ENCODE results near the gene C1QTNF12.
"Not testable (repeated sequence)": the region's sequence is repeated elsewhere in the genome, so short reads cannot be mapped to it uniquely, and the experiment has no call there.

The C1QTNF12 gene

DNA sequence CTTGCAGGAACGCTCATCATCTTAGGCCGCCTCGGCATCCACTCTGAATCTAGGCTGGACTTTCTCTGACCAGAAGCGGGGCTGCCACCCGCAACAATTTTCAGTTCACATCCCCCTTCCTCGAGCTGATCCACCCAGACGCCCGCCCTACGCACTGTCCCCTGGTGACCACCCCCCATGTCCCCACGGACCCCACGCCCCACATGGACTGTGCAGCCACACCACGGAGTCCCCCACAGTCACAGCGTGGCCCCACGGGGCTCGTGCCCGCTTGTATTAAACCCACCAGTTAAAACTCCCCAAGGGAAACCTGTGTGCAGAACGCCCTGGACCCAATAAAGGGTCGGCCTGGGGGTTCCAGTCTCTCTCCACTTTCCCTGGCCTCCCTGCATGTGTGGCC lies 13.0 kb upstream of the C1QTNF12 start:
- no peak for DNase-seq (ENCODE audit: low read depth in 2 of 2)

DNA sequence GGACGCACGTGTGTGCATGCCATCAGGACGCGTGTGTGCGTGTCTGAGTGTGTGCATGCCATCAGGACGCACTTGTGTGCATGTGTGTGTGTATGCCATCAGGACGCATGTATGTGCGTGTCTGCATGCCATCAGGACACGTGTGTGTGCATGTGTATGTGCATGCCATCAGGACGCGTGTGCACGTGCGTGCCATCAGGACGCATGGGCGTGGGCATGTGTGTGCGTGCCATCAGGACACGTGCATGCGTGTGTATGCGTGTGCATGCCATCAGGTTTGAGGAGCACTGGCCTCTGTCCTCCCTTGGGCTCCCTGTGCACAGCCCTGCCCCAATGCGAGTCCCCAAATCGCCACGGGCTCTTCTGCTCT lies 12.6 kb upstream of the C1QTNF12 start:
- no peak for DNase-seq (ENCODE audit: low read depth in 2 of 2)

DNA sequence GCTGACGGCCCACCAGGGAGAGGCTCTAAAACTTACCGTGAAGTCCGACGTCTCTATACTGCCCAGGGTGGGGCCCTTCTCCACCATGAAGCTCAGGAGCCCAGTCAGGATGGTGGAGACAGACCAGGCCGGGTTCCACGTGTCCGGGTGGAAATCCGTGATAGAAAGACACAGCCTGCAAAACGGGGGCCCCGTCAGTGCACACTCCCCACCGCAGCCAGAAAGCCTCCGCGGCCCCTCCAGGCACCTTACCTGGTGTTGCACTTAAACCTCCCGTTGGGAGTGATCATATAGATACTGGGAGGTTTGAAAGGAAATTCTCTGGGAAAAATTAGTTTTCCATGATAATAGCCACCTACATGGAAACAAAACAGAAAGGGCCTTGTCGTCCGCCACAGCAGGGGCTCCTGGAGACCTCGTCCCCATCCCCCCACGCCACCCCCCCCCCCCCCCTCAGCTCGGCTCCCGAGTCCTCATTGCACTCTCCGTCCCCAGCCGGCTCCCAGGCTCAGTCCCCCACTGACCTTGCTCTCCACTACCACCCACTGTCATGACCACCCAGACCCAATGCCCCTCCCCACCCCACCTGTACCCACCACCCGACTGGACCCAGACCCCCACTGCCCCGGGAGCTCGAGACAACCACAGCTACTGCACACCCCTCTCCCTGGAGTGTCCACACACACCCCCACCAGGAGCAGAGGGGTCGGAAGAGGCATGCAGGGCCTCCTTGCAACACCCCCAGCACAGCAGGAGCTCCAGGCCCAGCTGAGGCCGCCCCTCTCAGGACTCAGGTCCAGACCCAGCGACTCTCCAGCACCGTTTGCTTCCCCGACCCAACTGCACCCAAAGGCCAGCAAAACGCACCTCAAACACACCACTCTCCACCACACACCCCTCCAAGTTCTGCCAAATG lies 10.7 kb upstream of the C1QTNF12 start:
- no peak for DNase-seq (ENCODE audit: low read depth in 2 of 2)

DNA sequence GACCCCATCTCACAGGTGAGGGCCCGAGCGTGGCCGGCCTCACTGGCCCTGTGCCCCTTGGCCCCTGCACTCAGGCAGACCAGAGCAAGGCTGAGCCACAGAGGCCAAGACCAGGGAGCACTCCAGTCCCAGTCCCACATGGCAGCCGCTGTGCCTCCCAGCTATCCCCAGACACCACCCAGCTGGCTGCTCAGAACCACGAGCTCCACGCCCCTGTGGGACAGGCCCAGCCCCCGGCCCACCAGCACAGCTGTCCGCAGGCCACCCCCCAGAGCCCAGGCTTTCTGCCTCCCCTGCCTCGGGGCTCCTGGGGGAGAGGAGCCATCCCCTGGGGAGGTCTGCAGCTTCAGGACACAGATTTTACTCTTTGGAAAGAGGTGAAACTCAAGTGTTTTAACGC lies 9.1 kb upstream of the C1QTNF12 start:
- no peak for DNase-seq (ENCODE audit: low read depth in 2 of 2)

DNA sequence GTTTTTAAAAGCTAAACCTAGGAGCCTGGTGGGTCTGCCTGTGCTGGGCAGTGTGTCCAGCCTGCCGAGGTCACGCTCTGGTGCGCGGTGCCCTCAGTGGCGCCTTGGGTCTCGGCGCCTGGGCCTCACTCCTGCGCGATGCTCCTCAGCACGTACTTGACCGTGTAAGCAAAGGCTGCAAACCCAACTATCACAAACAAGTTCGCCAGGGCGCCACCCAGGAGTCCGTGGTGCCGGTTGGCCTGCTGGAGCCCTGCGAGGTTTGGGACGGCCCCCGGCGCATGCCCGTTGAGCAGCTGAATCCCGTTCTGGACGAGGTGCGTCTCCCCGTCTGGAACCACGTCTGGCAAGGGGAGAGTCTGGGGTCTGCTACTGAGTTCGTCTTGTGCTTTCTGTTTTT lies 8.6 kb upstream of the C1QTNF12 start:
- DNase-seq (ENCODE audit: low read depth in 2 of 2) = no peak

DNA sequence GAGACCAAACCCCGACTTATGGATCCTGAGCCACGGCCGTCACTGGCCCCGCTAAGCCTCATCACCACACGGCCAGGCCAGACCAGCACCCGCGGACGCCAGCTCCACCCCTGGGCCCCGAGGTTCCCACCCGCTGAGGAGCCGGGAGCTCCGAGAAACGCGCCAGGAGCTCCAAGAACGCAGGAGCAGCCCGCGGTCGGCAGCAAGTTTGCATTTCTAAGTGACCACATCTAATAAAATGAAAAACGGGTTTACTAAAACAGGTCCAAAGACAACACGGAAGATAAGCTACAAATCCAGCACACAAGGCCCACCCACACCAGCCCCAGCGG lies 8.1 kb upstream of the C1QTNF12 start:
- DNase-seq (ENCODE audit: low read depth in 2 of 2) = no peak

DNA sequence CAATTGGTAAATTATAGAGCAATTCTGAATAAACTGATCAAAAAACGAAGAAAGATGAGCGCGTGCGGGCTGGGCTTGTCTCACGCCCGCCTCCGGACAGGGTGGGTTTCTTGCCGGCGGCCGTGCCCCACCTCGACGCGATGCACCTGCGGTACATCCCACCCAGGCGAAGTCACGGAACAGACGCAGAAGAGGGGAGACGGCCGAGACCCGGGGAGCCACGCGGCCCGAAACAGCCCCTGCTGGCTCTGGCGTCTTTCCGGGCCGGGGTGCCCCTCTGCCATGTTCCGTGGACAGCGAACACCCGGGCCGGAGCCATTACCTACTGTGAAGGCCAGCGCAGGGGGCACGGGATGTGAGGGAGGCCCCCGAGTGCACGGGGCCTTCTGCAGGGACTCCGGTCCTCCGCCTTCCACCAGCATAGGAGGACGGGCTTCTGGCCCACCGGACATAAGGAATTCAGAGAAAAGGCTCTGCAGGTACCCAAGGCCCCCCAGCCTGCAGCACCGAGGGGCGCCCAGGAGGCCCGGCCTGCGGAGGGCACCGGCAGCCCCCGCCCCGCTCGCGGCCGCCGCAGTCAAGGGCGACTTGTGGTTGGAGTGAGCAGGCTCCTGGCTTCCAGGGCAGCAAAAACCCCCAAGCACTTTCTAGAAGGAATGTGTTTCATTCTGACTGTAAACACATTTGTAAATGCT lies 7.6 kb upstream of the C1QTNF12 start:
- no peak for DNase-seq (ENCODE audit: low read depth in 2 of 2)

DNA sequence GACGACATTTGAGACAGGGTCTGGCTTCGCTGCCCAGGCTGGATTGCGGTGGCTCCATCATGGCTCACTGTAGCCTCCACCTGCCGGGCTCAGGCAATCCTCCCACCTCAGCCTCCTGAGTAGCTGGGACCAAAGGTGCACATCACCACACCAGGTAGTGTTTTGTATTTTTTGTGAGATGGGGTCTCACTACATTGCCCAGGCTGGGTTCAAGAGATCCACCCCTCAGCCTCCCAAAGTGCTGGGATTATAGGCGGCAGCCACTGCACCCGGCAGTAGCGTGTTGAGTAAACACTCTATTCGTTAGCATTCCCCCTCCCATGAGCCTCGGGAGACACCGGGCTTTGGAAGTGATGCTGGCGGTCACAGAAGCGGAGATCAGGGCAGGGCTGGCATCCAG lies 6.8 kb upstream of the C1QTNF12 start:
- DNase-seq (ENCODE audit: low read depth in 2 of 2) = no peak

DNA sequence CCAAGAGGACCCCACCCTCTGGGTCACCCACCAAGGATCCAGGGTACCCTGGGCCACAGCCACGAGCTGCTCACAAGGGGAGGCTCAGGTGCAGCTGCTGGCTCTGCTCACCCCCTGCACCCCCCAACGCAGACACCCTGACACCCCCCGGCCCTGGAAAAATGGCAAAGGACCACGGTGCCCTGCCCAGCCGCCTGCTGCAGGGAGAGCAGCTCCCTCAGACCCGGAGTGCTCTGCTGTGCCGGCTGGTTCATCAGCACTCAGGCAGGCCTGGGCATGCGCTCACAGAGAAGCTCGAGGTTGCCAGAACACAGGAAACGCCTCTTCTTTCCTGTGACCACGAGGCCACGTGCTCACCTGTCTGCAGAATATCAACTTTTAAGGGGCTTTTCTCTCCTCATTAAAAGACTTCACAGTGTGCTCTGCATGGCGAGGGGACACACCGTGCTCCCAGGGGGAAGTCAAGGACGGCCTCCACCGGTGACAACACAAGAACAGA lies 4.3 kb upstream of the C1QTNF12 start:
- DNase-seq (ENCODE audit: low read depth in 2 of 2) = peak; percentile 48 to 67

DNA sequence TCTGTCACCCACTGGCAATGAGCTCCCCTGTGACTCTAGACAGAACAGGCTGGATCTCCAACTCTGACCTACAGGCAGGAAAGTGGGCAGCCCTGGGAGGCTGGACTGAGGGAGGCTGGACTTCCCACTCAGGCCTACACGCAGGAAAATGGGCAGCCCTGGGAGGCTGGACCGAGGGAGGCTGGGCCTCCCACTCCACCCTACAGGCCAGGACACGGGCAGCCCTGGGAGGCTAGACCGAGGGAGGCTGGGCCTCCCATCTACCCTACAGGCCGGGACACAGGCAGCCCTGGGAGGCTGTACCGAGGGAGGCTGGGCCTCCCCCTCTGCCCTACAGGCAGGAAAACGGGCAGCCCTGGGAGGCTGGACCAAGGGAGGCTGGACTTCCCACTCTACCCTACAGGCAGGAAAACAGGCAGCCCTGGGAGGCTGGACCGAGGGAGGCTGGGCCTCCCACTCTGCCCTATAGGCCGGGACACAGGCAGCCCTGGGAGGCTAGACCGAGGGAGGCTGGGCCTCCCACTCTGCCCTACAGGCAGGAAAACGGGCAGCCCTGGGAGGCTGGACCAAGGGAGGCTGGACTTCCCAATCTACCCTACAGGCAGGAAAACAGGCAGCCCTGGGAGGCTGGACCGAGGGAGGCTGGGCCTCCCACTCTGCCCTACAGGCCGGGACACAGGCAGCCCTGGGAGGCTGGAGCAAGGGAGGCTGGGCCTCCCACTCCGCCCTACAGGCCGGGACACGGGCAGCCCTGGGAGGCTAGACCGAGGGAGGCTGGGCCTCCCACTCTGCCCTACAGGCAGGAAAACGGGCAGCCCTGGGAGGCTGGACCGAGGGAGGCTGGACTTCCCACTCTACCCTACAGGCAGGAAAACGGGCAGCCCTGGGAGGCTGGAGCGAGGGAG lies 1.7 kb upstream of the C1QTNF12 start:
- DNase-seq (ENCODE audit: low read depth in 2 of 2) = not testable (repeated sequence)

DNA sequence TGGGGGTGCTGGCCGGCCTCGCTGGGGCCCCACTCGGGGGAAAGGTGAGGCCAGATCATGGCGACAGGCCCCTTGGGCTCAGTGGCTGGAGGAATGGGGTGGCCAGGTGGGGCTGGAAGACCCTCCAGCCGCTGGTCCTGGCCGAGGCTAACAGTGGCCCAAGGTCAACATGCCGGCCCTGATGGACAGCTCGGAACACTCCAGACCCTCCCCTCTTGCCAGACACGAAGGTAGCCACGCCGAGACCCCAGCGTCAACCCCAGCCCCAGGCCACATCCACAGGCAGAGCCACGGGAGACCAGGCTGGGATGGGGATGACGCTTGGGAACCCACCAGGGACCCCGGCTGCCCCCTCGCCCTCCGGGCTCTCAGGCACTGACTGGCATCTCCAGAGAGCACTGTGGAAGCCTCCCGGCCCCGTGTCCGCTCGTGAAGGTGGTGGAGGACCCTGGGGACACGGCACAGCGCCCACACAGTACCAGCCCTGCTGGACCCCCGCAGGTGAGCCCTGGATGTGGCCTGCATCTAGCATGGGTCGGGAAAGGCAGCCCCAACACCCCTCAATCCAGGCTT lies 905 bp upstream of the C1QTNF12 start:
- no peak for DNase-seq (ENCODE audit: low read depth in 2 of 2)

DNA sequence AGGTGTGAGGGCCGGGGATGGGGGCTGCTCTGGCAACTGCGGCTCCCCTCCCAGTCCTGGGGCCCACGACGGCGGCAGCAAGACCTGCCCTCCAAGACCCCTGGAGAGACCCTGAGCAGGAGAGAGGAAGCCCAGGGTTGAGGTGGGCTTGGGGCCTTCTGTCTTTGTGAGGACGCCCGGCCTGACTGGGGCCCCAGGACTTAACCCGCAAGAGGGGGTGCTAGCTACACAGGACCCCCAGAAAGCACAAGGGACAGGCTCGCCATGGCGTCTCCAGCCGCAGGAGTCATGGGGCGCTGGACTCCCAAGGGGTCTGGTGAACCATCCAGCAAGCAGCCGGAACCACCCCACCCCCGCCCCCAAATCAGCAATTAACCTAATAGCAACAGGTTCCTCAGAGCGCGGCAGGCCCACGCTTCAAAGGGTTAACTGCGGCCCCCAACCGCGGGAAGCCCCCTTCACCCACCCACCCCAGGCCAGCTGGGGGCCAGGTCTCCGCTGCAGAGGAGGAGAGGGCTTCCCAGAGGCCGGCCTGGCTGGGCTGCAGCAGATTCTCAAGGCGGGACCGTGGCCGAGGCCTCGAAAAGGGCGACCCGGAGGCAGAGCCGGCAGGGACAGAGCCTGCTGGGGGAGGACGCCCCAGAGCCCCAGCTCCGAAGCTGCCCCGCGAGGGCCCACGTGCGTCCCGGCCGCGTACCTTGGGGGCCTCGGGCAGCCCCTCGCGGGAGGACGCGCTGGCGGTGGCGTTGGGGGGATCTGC lies 525 bp downstream of the C1QTNF12 start:
- no peak for DNase-seq (ENCODE audit: low read depth in 2 of 2)

DNA sequence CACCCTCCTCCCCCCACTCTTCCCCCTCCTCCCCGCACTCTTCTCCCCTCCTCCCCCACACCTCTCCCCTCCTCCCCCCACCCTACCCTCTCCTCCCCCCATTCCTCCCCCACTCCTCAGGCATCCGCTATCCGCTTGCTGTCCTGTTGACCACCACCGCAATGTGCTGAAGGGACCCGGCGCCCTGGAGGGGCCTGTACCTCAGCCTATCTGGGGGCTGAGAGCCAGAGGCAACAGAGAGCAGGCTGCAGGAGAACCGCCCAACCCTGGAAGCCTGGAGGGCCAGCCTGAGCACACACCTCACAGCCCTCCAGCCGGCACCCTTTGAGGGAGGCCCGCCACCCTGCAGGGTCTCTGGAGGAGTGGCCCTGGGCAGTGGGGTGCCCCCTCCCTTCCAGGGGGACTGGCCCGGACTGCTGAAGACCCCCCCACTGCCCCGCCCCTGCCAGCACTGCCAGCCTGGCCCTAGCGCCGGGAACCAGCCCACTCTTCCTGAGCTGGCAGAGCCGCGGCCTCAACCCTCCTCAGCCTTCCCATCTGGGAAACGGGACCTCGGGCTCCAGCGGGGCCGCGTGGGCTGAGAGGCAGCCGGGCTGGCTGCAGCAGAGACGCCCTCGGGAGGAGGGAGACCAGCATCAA lies 1.2 kb downstream of the C1QTNF12 start:
- DNase-seq (ENCODE audit: low read depth in 2 of 2) = no peak

DNA sequence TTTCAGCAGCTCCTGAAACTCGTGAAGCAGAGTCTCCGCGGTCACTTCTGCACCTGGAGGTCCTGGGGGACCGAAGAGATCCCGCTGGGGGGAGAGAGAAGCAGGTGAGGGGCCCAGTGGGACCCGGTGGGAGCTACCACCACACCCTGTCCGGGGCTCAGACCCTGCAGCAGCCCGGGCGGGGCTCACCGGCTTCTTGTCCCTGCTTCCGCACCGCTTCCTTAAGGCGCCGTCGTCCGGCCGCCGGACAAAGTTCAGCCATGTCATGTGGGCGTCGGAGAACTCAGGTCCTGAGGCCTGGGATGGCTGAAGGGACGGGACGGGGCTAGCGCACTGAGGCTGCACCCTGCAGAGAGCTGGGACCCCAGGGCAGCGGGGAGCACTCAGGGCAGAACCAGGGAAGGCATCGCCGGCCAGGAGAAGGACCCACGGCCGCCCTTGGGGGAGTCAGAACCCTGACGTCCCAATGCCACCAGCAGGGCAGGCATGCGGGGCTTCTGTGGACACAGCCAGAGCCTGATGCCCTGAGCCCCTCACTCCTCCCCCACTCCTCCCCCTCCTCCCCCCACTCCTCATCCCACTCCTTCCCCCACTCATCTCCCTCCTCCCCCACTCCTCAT lies 2.2 kb downstream of the C1QTNF12 start:
- no peak for DNase-seq (ENCODE audit: low read depth in 2 of 2)

DNA sequence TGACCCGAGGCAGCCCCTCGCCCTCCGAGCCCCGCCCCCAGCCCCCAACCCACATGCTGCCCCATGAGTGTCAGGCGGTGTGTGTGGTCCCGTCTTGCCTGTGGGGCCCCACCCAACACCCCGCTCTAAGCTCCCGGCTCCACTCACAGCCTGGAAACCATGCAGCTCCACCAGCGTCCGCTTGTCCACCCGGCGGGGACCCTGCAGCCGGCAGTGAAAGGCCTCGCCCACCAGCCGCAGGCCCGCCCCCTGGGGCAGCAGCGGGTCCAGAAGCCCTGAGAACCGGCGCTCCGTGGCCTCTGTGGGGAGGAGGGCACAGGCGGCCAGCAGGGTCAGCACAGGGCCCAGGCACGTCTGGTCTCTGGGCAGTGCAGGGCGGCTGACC lies 2.7 kb downstream of the C1QTNF12 start:
- DNase-seq (ENCODE audit: low read depth in 2 of 2) = no peak

DNA sequence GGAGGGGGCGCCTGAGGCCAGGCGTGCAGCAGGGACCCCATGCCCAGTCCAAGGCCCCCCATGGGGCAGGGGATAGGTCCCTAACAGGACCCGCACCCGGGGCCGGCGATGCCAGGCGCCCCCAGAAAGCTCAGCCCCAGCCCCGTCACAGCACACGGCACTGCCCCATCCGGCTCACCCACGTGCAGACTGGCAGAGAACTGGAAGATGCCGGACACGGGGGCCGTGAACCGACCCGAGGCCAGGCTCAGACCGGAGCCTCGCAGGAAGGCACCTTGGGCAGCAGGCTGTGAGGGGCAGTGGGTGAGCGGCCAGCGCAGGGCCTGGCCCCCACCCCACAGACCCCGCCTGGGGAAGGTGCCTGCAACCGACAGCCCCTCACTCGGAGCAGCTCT lies 3.3 kb downstream of the C1QTNF12 start:
- no peak for DNase-seq (ENCODE audit: low read depth in 2 of 2)

DNA sequence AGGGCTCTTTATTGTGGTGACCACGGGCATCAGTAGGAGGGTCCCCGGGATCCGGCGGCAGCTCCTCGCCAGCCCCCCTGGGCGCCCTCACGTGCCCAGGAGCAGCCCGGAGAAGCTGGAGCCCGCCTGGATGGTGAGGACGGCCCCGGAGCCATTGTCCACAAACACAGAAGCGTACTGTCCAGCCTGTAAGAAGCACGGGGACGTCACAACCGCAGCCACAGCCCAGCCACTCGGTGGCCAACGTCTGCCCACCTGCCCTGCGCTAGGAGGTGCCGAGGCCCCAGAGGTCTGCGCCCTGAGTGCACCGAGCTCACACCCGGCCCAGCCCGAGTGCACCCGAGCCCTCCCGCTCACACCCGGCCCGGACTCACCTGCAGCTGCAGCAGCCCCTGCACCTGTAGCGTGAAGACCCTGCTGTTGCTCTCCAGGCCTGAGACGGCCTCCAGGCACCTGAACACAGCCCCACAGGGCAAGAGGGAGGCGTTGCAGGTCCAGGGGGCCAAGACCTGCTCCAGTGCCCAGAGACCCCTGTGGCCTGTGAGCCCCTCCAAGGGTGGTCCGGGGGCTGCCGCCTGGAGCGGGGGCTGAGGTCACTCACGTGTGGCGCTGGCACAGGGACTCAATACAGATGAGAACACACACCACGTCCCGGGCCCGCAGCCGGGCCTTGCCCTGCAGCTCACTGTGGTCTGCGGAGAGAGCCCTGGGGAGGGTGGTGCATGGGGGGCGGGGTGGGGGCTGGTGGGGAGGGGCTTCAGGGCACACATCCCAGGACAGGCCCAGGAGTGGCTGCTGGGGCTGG lies 3.9 kb downstream of the C1QTNF12 start:
- no peak for DNase-seq (ENCODE audit: low read depth in 2 of 2)

DNA sequence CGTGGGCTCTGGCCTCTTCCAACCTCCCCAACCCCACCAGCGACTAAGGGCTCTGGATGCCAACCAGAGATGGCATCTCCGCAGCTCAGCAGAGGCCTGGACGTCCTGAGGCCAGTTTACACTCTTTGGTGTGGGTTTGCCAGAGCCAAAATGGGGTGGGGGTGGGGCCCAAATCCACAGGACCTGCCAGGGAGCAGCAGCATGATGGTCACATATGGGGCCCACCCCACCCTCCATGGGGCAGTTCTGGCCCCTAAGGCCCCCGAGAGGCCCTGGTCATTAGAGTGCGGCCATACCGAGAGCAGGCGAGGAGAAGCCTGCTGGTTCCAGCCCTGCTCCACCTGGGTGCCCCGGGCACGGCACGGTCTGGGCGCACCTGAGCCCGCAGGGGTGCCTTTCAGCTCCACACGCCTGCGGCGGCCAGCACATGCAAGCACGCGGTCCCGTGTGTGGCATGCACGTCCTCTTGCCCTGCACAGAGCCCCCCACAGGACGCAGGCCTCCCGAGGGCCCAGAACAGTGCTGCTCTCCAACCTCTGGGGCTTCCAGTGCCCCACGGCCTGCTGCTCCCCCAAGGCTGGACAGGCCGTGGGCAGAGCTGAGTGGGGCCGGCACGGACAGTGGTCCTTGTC lies 4.8 kb downstream of the C1QTNF12 start:
- DNase-seq (ENCODE audit: low read depth in 2 of 2) = no peak

Data from stimulated activated CD4-positive, alpha-beta T cell treated with anti-CD3 and anti-CD28 coated beads, Interleukin-1b, Interleukin-23, amount 100 ng/mL, for 4 hours (primary cell).